HG03520 (cell line): ENCODE results near the gene FBXO31.
"Not testable (repeated sequence)": the region's sequence is repeated elsewhere in the genome, so short reads cannot be mapped to it uniquely, and the experiment has no call there.

Experiments used
- ATAC-seq: cut with Tn5 transposase; IDR thresholded peaks from one replicate; pipeline ENCODE4 v1.9.1; 2021; ENCODE audit warnings: mild to moderate bottlenecking, moderate library complexity; ENCODE audit not compliant: unreplicated experiment

The FBXO31 gene

GRCh38 chr16:87411375-87412271, 28.0 kb upstream of the FBXO31 start:
- ATAC-seq, result no peak

- ATAC-seq, result no peak
These were observed 27.4 kb upstream of the FBXO31 start for GRCh38 chr16:87410968-87411367.

- no peak for ATAC-seq
These were observed 27.0 kb upstream of the FBXO31 start for GRCh38 chr16:87410530-87410929.

GRCh38 chr16:87409781-87410180, 26.2 kb upstream of the FBXO31 start:
- no peak for ATAC-seq

- no peak for ATAC-seq
These were observed 25.6 kb upstream of the FBXO31 start for GRCh38 chr16:87409153-87409552.

- ATAC-seq, result peak; percentile 63
These were observed 24.0 kb upstream of the FBXO31 start for GRCh38 chr16:87407511-87408112.

GRCh38 chr16:87406495-87407088, 23.0 kb upstream of the FBXO31 start:
- no peak for ATAC-seq

GRCh38 chr16:87404764-87405625, 21.4 kb upstream of the FBXO31 start:
- ATAC-seq, result no peak

- ATAC-seq, result no peak
These were observed 11.7 kb upstream of the FBXO31 start for GRCh38 chr16:87395181-87395842.

- no peak for ATAC-seq
These were observed 10.1 kb upstream of the FBXO31 start for GRCh38 chr16:87393680-87394055.

- no peak for ATAC-seq
These were observed 9.5 kb upstream of the FBXO31 start for GRCh38 chr16:87392821-87393679.

GRCh38 chr16:87391950-87392820, 8.6 kb upstream of the FBXO31 start, which contains the start of gene MAP1LC3B:
MAP1LC3B (plus strand) TSS chr16:87392336; CDS start chr16:87392428, 92 bp downstream.
- ATAC-seq, result peak; percentile 51

- no peak for ATAC-seq
These were observed 7.9 kb upstream of the FBXO31 start for GRCh38 chr16:87391324-87391949.

- no peak for ATAC-seq
These were observed 7.2 kb upstream of the FBXO31 start for GRCh38 chr16:87390641-87391323.

GRCh38 chr16:87389914-87390313, 6.3 kb upstream of the FBXO31 start:
- ATAC-seq, result not testable (repeated sequence)

- ATAC-seq, result no peak
These were observed 5.7 kb upstream of the FBXO31 start for GRCh38 chr16:87389245-87389644.

- ATAC-seq, result no peak
These were observed 5.2 kb upstream of the FBXO31 start for GRCh38 chr16:87388818-87389134.
